GM12878 (cell line): Measurements from ENCODE around the gene OR4K14. TPM values are rescaled to one million over a fixed set of nuclear protein-coding genes. Genes with fewer than 3 reads are reported as not detected.

Experiments
- ATAC-seq: fragments of 200-7000 bp; cut with Tn5 transposase; 3 replicates; pipeline ENCODE4 v1.9.1; 2020; ENCODE audit warnings: mild to moderate bottlenecking, moderate library complexity
- BruUV-seq: library from RNA; stranded (reverse); fragments of 400-500 nt; replicated peaks from 2 replicates; lab custom pipeline; 2021; lab: Mats Ljungman, UMichigan
- CTCF ChIA-PET: fragments of 300-600 bp; sonication (Branson Sonifier 250); formaldehyde crosslinking; extraction: SDS; loops from one replicate; lab custom pipeline; 2021; ENCODE audit warnings: inconsistent platforms; lab: Yijun Ruan, JAX
- POLR2A ChIA-PET: fragments of 350-600 bp; formaldehyde crosslinking; extraction: SDS; loops from one replicate; lab custom pipeline; 2021; ENCODE audit warnings: inconsistent platforms; lab: Charles Lee
- RAD21 ChIA-PET: fragments of 300-600 bp; sonication (Branson Sonifier 250); formaldehyde crosslinking; loops from one replicate; lab custom pipeline; 2023; ENCODE audit warnings: antibody characterized with exemption; ENCODE audit not compliant: unreplicated experiment; lab: Charles Lee
- SMC1A ChIA-PET: fragments of 300-600 bp; sonication (Branson Sonifier 250); formaldehyde crosslinking; loops from one replicate; lab custom pipeline; 2023; ENCODE audit not compliant: unreplicated experiment, uncharacterized antibody; lab: Charles Lee
- DNase-seq: peaks from one replicate; pipeline ENCODE4 v3.0.0-alpha.2; 2011; ENCODE audit warnings: low read depth, low spot score
- FAIRE-seq: peaks from 3 replicates; lab custom pipeline; 2011; peaks lifted over from hg19 to GRCh38; lab: Jason Lieb, UNC
- H2AFZ ChIP-seq: 2 replicates; pipeline ENCODE4 v1.6.0; 2011; ENCODE audit warnings: low read depth, low read length, control low read depth; ENCODE audit not compliant: control insufficient read depth
- H3K27ac ChIP-seq: 2 replicates; pipeline ENCODE4 v1.5.1; 2011; ENCODE audit warnings: control low read depth; ENCODE audit not compliant: control insufficient read depth, insufficient read depth
- H3K27me3 ChIP-seq, 2 experiments: replicated peaks in 1 of 2; 2 replicates each; pipeline versions ENCODE4 v1.6.0 to v1.6.1; 2011; ENCODE audit warnings: low read length in 1 of 2; ENCODE audit not compliant: control insufficient read depth in 2 of 2, insufficient read depth in 2 of 2
- H3K36me3 ChIP-seq, 2 experiments: 2 replicates each; pipeline ENCODE4 v1.5.1; 2011; ENCODE audit warnings: low read length in 1 of 2; ENCODE audit not compliant: control insufficient read depth in 2 of 2, insufficient read depth in 2 of 2
- H3K4me1 ChIP-seq: 2 replicates; pipeline ENCODE4 v1.6.1; 2011; ENCODE audit warnings: mild to moderate bottlenecking, low read length, moderate library complexity, mixed read lengths; ENCODE audit not compliant: control insufficient read depth, insufficient read depth
- H3K4me2 ChIP-seq: 2 replicates; pipeline ENCODE4 v1.6.0; 2011; ENCODE audit warnings: control low read depth; ENCODE audit not compliant: control insufficient read depth, insufficient read depth
- H3K4me3 ChIP-seq: fragments of 200-600 bp; sonication (generic); 2 replicates; pipeline ENCODE4 v1.5.1; 2016
- H3K79me2 ChIP-seq: 2 replicates; pipeline ENCODE4 v1.6.0; 2011; ENCODE audit warnings: low read length; ENCODE audit not compliant: control insufficient read depth, insufficient read depth
- H3K9ac ChIP-seq: 2 replicates; pipeline ENCODE4 v1.8.0; 2011; ENCODE audit warnings: low read length, control low read depth, mixed read lengths; ENCODE audit not compliant: control insufficient read depth, insufficient read depth
- H3K9me3 ChIP-seq: replicated peaks from 3 replicates; pipeline ENCODE4 v1.5.1; 2011; ENCODE audit warnings: mild to moderate bottlenecking, low read length; ENCODE audit not compliant: control insufficient read depth, insufficient read depth
- H4K20me1 ChIP-seq: 2 replicates; pipeline ENCODE4 v1.6.0; 2011; ENCODE audit not compliant: control insufficient read depth, insufficient read depth
- BMI1 ChIP-seq: fragments of 450-650 bp; IDR thresholded peaks from 2 replicates; pipeline ENCODE4 v1.6.1; 2016; ENCODE audit warnings: mild to moderate bottlenecking, moderate library complexity, borderline replicate concordance
- CHD2 ChIP-seq: IDR thresholded peaks from 2 replicates; pipeline ENCODE4 v1.6.1; 2011; ENCODE audit warnings: low read depth, low read length, improper control_type of control experiment, borderline replicate concordance
- FOXK2 ChIP-seq: fragments of 450-650 bp; IDR thresholded peaks from 2 replicates; pipeline ENCODE4 v1.6.1; 2017; ENCODE audit warnings: mild to moderate bottlenecking, moderate library complexity
- HDAC6 ChIP-seq: fragments of 200-600 bp; sonication (generic); IDR thresholded peaks from one replicate; pipeline ENCODE4 v1.8.0; 2017; ENCODE audit warnings: antibody characterized with exemption; ENCODE audit not compliant: unreplicated experiment
- LARP7 ChIP-seq: fragments of 450-650 bp; IDR thresholded peaks from 2 replicates; pipeline ENCODE4 v1.6.1; 2017; ENCODE audit warnings: mild to moderate bottlenecking
- RAD51 ChIP-seq: fragments of 450-650 bp; IDR thresholded peaks from 2 replicates; pipeline ENCODE4 v1.6.1; 2016; ENCODE audit warnings: moderate library complexity, mild to moderate bottlenecking, inconsistent platforms
- RBBP5 ChIP-seq: fragments of 200-600 bp; sonication (generic); conservative IDR thresholded peaks from 2 replicates; pipeline ENCODE4 v1.6.1; 2016
- SIN3A ChIP-seq: IDR thresholded peaks from 2 replicates; pipeline ENCODE4 v1.6.1; 2012; ENCODE audit warnings: low read depth, low read length, improper control_type of control experiment
- SIX5 ChIP-seq: IDR thresholded peaks from 2 replicates; pipeline ENCODE4 v1.6.1; 2011; ENCODE audit warnings: mild to moderate bottlenecking, low read depth, low read length, moderate library complexity; ENCODE audit not compliant: severe bottlenecking
- SMC3 ChIP-seq: IDR thresholded peaks from 2 replicates; pipeline ENCODE4 v1.6.1; 2011; ENCODE audit warnings: low read length, improper control_type of control experiment, borderline replicate concordance
- SREBF1 ChIP-seq: IDR thresholded peaks from 2 replicates; pipeline ENCODE4 v1.6.1; 2012; ENCODE audit warnings: mild to moderate bottlenecking, low read length
- WGBS: methylation state at CpG from one replicate; pipeline ENCODE4 v1.1.6; 2016; ENCODE audit warnings: low lambda C conversion rate; ENCODE audit not compliant: insufficient replicate concordance, insufficient coverage; ENCODE audit errors: missing lambda C conversion rate; 5-methylcytosine and 5-hydroxymethylcytosine counted together
- in situ Hi-C: fragments of 300-500 bp; cut with MboI; formaldehyde crosslinking; loops from 9 replicates; pipeline ENCODE4 v1.14.3; 2018; ENCODE audit warnings: mixed read lengths
- intact Hi-C: fragments of 100-400 bp; cut with micrococcal nuclease; formaldehyde crosslinking; loops from one replicate; pipeline ENCODE4 v1.14.2; 2022; ENCODE audit not compliant: unreplicated experiment
- polyA plus RNA-seq, 11 experiments: library from polyadenylated mRNA; depleted of rRNA in 4 of 11; unstranded in 6 of 11; stranded (reverse) in 5 of 11; fragments of >200 nt; fragmentation: Nextera tagmentation in 4 of 11; fragmentation: Illumina TruSeq in 1 of 11; extraction: Ambion mirVana in 4 of 11; extraction: Trizol in 1 of 11; gene quantifications; 1 replicate in 1 of 11; 2 replicates in 10 of 11; pipeline versions ENCODE4 v1.2.1 to v1.2.3, GENCODE V29; 2011 to 2016; ENCODE audit warnings: inconsistent platforms in 2 of 11, missing spikeins in 2 of 11, low read depth in 1 of 11
- total RNA-seq, 4 experiments: library from RNA; depleted of rRNA in 3 of 4; stranded (reverse); fragments of >200 nt in 3 of 4; fragmentation: Illumina TruSeq in 1 of 4; extraction: Trizol in 1 of 4; gene quantifications; 2 replicates each; pipeline versions ENCODE4 v1.2.1 to v1.2.3, GENCODE V29; 2013 to 2021
- TF ChIP-seq, protein P1 (sequence below): fragments of 450-650 bp; IDR thresholded peaks from 2 replicates; pipeline ENCODE4 v1.6.1; 2017; ENCODE audit warnings: low read depth, mild to moderate bottlenecking, moderate library complexity

Gene OR4K14
- total and polyA plus RNA-seq, 10 of the 15 experiments (the other 5 are each of a cell fraction or from before 2014, with no cell fraction given) = not detected

GRCh38 chr14:19975291-19975690 is 43.8 kb downstream of the OR4K14 start, which contains the start of gene OR4K15:
TSS of gene OR4K15 (plus strand) at chr14:19975591. CDS start at chr14:19975591, 0 bp downstream.
- no peak for FAIRE-seq
- CTCF ChIA-PET = no interaction called here
- no peak within 1 kb of the TSS for H3K4me3 ChIP-seq
- no peak for ATAC-seq
- DNase-seq = no peak
- no peak within 1 kb of the TSS for H3K4me2 ChIP-seq
- TF ChIP-seq RAD51 (no peak), LARP7 (no peak), SIN3A (no peak), SIX5 (no peak), RBBP5 (no peak), SMC3 (no peak), BMI1 (no peak), SREBF1 (no peak), CHD2 (no peak), FOXK2 (no peak), HDAC6 (no peak)
- TF ChIP-seq, protein P1, sequence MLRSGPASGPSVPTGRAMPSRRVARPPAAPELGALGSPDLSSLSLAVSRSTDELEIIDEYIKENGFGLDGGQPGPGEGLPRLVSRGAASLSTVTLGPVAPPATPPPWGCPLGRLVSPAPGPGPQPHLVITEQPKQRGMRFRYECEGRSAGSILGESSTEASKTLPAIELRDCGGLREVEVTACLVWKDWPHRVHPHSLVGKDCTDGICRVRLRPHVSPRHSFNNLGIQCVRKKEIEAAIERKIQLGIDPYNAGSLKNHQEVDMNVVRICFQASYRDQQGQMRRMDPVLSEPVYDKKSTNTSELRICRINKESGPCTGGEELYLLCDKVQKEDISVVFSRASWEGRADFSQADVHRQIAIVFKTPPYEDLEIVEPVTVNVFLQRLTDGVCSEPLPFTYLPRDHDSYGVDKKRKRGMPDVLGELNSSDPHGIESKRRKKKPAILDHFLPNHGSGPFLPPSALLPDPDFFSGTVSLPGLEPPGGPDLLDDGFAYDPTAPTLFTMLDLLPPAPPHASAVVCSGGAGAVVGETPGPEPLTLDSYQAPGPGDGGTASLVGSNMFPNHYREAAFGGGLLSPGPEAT = no peak
- BruUV-seq = no TSS peak
- in situ Hi-C loops (no loop called here), intact Hi-C loops (no loop called here)
- H3K4me1 ChIP-seq = no peaks in the 10 kb centered on the region
- POLR2A ChIA-PET = no interaction called here
- H3K79me2 ChIP-seq = no peaks in the 10 kb centered on the region
- H3K36me3 ChIP-seq = no peaks in the 10 kb centered on the region
- RAD21 ChIA-PET = no interaction called here
- H3K9me3 ChIP-seq = no peaks in the 10 kb centered on the region
- SMC1A ChIA-PET = no interaction called here
- WGBS = 82% methylated on average over 3 of the region's 3 CpGs
- no peak within 1 kb of the TSS for H3K9ac ChIP-seq
- no peaks in the 10 kb centered on the region for H4K20me1 ChIP-seq
- no peak within 1 kb of the TSS for H2AFZ ChIP-seq
- H3K27me3 ChIP-seq = no peaks in the 10 kb centered on the region
- H3K27ac ChIP-seq = no peak within 1 kb of the TSS
